Stimulated activated CD8-positive, alpha-beta memory T cell treated with anti-CD3 and anti-CD28 coated beads, Interleukin-12 subunit alpha, Interleukin-12 subunit beta, amount 100 ng/mL, for 1 hour (primary cell): ENCODE data around the gene OTOP3.

ENCODE experiments used
- DNase-seq: peaks from one replicate; pipeline ENCODE4 v3.0.0-alpha.2; 2020; ENCODE audit warnings: low read depth

OTOP3 gene

GRCh38 chr17:74987418-74987908 lies 51.8 kb downstream of the OTOP3 start, which contains the start of gene CDR2L:
Gene CDR2L (plus strand): TSS chr17:74987632. CDS start chr17:74988044, 412 bp downstream.
- peak; percentile 83 for DNase-seq

GRCh38 chr17:74987909-74988711 lies 52.4 kb downstream of the OTOP3 start:
- no peak for DNase-seq

- DNase-seq: no peak
Observed at GRCh38 chr17:74990581-74991105, 54.9 kb downstream of the OTOP3 start.

- no peak for DNase-seq
Observed at GRCh38 chr17:74992223-74992622, 56.5 kb downstream of the OTOP3 start.

- no peak for DNase-seq
Observed at GRCh38 chr17:74994440-74994839, 58.7 kb downstream of the OTOP3 start.

GRCh38 chr17:74995847-74996246 lies 60.1 kb downstream of the OTOP3 start:
- no peak for DNase-seq

- DNase-seq: no peak
Observed at GRCh38 chr17:74998783-74999182, 63.1 kb downstream of the OTOP3 start.

- DNase-seq: no peak
Observed at GRCh38 chr17:74999523-74999922, 63.8 kb downstream of the OTOP3 start.
